NCI-H2196 treated with DMSO at 0.1 percent for 48 hours (cell line): ENCODE measurements around the gene WFDC13.
"Not testable (repeated sequence)": the region's sequence is repeated elsewhere in the genome, so short reads cannot be mapped to it uniquely, and the experiment has no call there.

ENCODE experiments used
- DNase-seq: peaks from one replicate; lab custom pipeline; 2025; ENCODE audit not compliant: unreplicated experiment; lab: John Stamatoyannopoulos, UW

WFDC13 gene

GRCh38 chr20:45701873-45702272 is at the start of gene WFDC13:
Gene WFDC13, plus strand, starts transcription at chr20:45702038. Its CDS starts 86 bp downstream, at chr20:45702124.
- DNase-seq: no peak

- not testable (repeated sequence) for DNase-seq
These were observed 44.8 kb upstream of the WFDC13 start for GRCh38 chr20:45657038-45657437.

- DNase-seq: no peak
These were observed 31.7 kb upstream of the WFDC13 start, which contains the start of gene WFDC11 for GRCh38 chr20:45670139-45670538. Gene WFDC11, minus strand, starts transcription at chr20:45670239. Its CDS starts 19,639 bp downstream, at chr20:45650600.

GRCh38 chr20:45672765-45673164 is 29.1 kb upstream of the WFDC13 start:
- no peak for DNase-seq

- DNase-seq: no peak
These were observed 22.2 kb upstream of the WFDC13 start for GRCh38 chr20:45679650-45680049.

GRCh38 chr20:45685896-45686295 is 15.9 kb upstream of the WFDC13 start:
- no peak for DNase-seq

- DNase-seq: not testable (repeated sequence)
These were observed 8.5 kb upstream of the WFDC13 start for GRCh38 chr20:45693346-45693745.

- no peak for DNase-seq
These were observed 6.3 kb upstream of the WFDC13 start for GRCh38 chr20:45695496-45695895.

- no peak for DNase-seq
These were observed 734 bp upstream of the WFDC13 start for GRCh38 chr20:45701104-45701503.

- DNase-seq: no peak
These were observed 3.3 kb downstream of the WFDC13 start, which contains the start of gene WFDC10B for GRCh38 chr20:45704969-45705637. Gene WFDC10B, minus strand, starts transcription at chr20:45705019. Its CDS starts 19,027 bp downstream, at chr20:45685992.

- not testable (repeated sequence) for DNase-seq
These were observed 14.4 kb downstream of the WFDC13 start for GRCh38 chr20:45716141-45716688.

- DNase-seq: no peak
These were observed 20.2 kb downstream of the WFDC13 start, which contains the start of gene SPINT4 for GRCh38 chr20:45722047-45722446. Gene SPINT4, plus strand, starts transcription at chr20:45722347. Its CDS starts 21 bp downstream, at chr20:45722368.

- DNase-seq: no peak
These were observed 23.3 kb downstream of the WFDC13 start for GRCh38 chr20:45725134-45725533.

- no peak for DNase-seq
These were observed 25.2 kb downstream of the WFDC13 start for GRCh38 chr20:45727044-45727443.

GRCh38 chr20:45732199-45732598 is 30.4 kb downstream of the WFDC13 start:
- DNase-seq: no peak

- DNase-seq: no peak
These were observed 33.7 kb downstream of the WFDC13 start for GRCh38 chr20:45735552-45735951.

GRCh38 chr20:45735988-45736387 is 34.1 kb downstream of the WFDC13 start:
- no peak for DNase-seq

- DNase-seq: no peak
These were observed 40.8 kb downstream of the WFDC13 start for GRCh38 chr20:45742596-45742995.

GRCh38 chr20:45745015-45745414 is 43.2 kb downstream of the WFDC13 start:
- DNase-seq: no peak

GRCh38 chr20:45751721-45752120 is 49.9 kb downstream of the WFDC13 start:
- no peak for DNase-seq

- DNase-seq: no peak
These were observed 50.9 kb downstream of the WFDC13 start for GRCh38 chr20:45752746-45753145.

- DNase-seq: no peak
These were observed 56.3 kb downstream of the WFDC13 start for GRCh38 chr20:45758096-45758495.
